Epidermal melanocyte (primary cell): ENCODE data around the gene CEMP1.

Experiments used
- DNase-seq: peaks from one replicate; pipeline ENCODE4 v3.0.0; 2011; ENCODE audit warnings: low spot score; ENCODE audit not compliant: insufficient read length

The CEMP1 gene

GRCh38 chr16:2520097-2520783 is 11.0 kb downstream of the CEMP1 start, which contains the start of gene AMDHD2:
Gene AMDHD2 (plus strand): TSS chr16:2520371. CDS start chr16:2520459, 88 bp downstream.
- DNase-seq = peak; percentile 99

GRCh38 chr16:2519711-2520080 is 11.5 kb downstream of the CEMP1 start:
- DNase-seq = no peak

- DNase-seq = no peak
Observed at GRCh38 chr16:2518823-2519710, 12.1 kb downstream of the CEMP1 start.

GRCh38 chr16:2517954-2518605 is 13.1 kb downstream of the CEMP1 start:
- DNase-seq = no peak

GRCh38 chr16:2516391-2517240 is 14.6 kb downstream of the CEMP1 start:
- DNase-seq = peak; percentile 88

GRCh38 chr16:2515180-2515851 is 15.9 kb downstream of the CEMP1 start:
- DNase-seq = no peak

GRCh38 chr16:2514333-2515179 is 16.7 kb downstream of the CEMP1 start:
- no peak for DNase-seq

- peak; percentile 95 for DNase-seq
Observed at GRCh38 chr16:2513405-2514332, 17.5 kb downstream of the CEMP1 start, which contains the start of gene ATP6V0C. Gene ATP6V0C (plus strand): TSS chr16:2513952. CDS start chr16:2514104, 152 bp downstream.

GRCh38 chr16:2512735-2513404 is 18.3 kb downstream of the CEMP1 start:
- DNase-seq = no peak

GRCh38 chr16:2511996-2512734 is 19.0 kb downstream of the CEMP1 start:
- no peak for DNase-seq

- DNase-seq = no peak
Observed at GRCh38 chr16:2511128-2511800, 19.9 kb downstream of the CEMP1 start.

- no peak for DNase-seq
Observed at GRCh38 chr16:2508722-2509400, 22.3 kb downstream of the CEMP1 start.

- no peak for DNase-seq
Observed at GRCh38 chr16:2507665-2508064, 23.5 kb downstream of the CEMP1 start.

GRCh38 chr16:2507052-2507659 is 24.1 kb downstream of the CEMP1 start:
- DNase-seq = no peak

GRCh38 chr16:2505695-2506094 is 25.5 kb downstream of the CEMP1 start:
- DNase-seq = no peak
